SK-N-SH (cell line): ENCODE results near the gene PITPNB. TPM values are rescaled to one million over a fixed set of nuclear protein-coding genes. Genes with fewer than 3 reads are reported as not detected.

Source experiments
- CTCF ChIA-PET: fragments of 300-600, 350-600 bp; formaldehyde crosslinking; extraction: SDS; loops from one replicate; lab custom pipeline; 2021; lab: Yijun Ruan, JAX
- POLR2A ChIA-PET: fragments of 350-600 bp; sonication (Branson Sonifier 250); formaldehyde crosslinking; extraction: SDS; loops from one replicate; lab custom pipeline; 2020; ENCODE audit warnings: antibody characterized with exemption, inconsistent platforms; lab: Yijun Ruan, JAX
- DNase-seq: peaks from one replicate; pipeline ENCODE4 v3.0.0; 2012
- H2AFZ ChIP-seq: fragments of 200-600 bp; sonication (generic); 2 replicates; pipeline ENCODE4 v1.8.1; 2016; ENCODE audit warnings: antibody characterized with exemption, mild to moderate bottlenecking, low read depth
- H3F3A ChIP-seq: fragments of 200-600 bp; sonication (generic); replicated peaks from 2 replicates; pipeline ENCODE3; 2016; ENCODE audit warnings: antibody characterized with exemption, mild to moderate bottlenecking; ENCODE audit not compliant: insufficient read depth
- H3K27ac ChIP-seq, 2 experiments: fragments of 200-500 bp in 1 of 2; fragments of 200-600 bp in 1 of 2; sonication (Bioruptor generic) in 1 of 2; sonication (generic), shearing (Covaris generic) in 1 of 2; 2 replicates each; pipeline versions ENCODE4 v1.5.1 to v1.6.1; 2014 to 2016; ENCODE audit warnings: low read depth in 2 of 2, inconsistent platforms in 1 of 2, low read length in 1 of 2, mild to moderate bottlenecking in 1 of 2, mixed read lengths in 1 of 2
- H3K27me3 ChIP-seq: fragments of 200-600 bp; sonication (generic), shearing (Covaris generic); 2 replicates; pipeline ENCODE4 v1.6.1; 2016; ENCODE audit warnings: mixed run types; ENCODE audit not compliant: insufficient read depth
- H3K36me3 ChIP-seq, 2 experiments: fragments of 200-500 bp in 1 of 2; fragments of 200-600 bp in 1 of 2; sonication (Bioruptor generic) in 1 of 2; sonication (generic) in 1 of 2; replicated peaks in 1 of 2; 2 replicates each; pipeline versions ENCODE3 to v1.5.1; 2014 to 2016; ENCODE audit warnings: low read length in 1 of 2, mild to moderate bottlenecking in 1 of 2; ENCODE audit not compliant: insufficient read depth in 2 of 2, control insufficient read depth in 1 of 2
- H3K4me1 ChIP-seq, 2 experiments: fragments of 200-500 bp in 1 of 2; fragments of 200-600 bp in 1 of 2; sonication (Bioruptor generic) in 1 of 2; sonication (generic), shearing (Covaris generic) in 1 of 2; 2 replicates each; pipeline versions ENCODE4 v1.5.1 to v1.6.1; 2014 to 2016; ENCODE audit warnings: low read depth in 1 of 2, low read length in 1 of 2, mixed run types in 1 of 2; ENCODE audit not compliant: insufficient read depth in 2 of 2, control insufficient read depth in 1 of 2
- H3K4me2 ChIP-seq: fragments of 200-600 bp; sonication (generic), shearing (Covaris generic); 2 replicates; pipeline ENCODE4 v1.6.1; 2017; ENCODE audit warnings: mixed run types
- H3K4me3 ChIP-seq, 2 experiments: fragments of 200-500 bp in 1 of 2; fragments of 200-600 bp in 1 of 2; sonication (Bioruptor generic) in 1 of 2; sonication (generic), shearing (Covaris generic) in 1 of 2; 2 replicates each; pipeline versions ENCODE4 v1.5.1 to v1.8.1; 2014 to 2016; ENCODE audit warnings: low read depth in 2 of 2, inconsistent platforms in 1 of 2, low read length in 1 of 2, mild to moderate bottlenecking in 1 of 2, mixed read lengths in 1 of 2, moderate library complexity in 1 of 2
- H3K79me2 ChIP-seq: fragments of 200-600 bp; sonication (generic); 2 replicates; pipeline ENCODE4 v1.8.1; 2017; ENCODE audit warnings: mild to moderate bottlenecking; ENCODE audit not compliant: insufficient read depth
- H3K9ac ChIP-seq: fragments of 200-600 bp; sonication (generic); 2 replicates; pipeline ENCODE4 v1.6.1; 2017; ENCODE audit warnings: mixed run types
- H3K9me2 ChIP-seq: fragments of 200-600 bp; sonication (generic); 2 replicates; pipeline ENCODE4 v1.6.1; 2017; ENCODE audit warnings: mixed run types
- H3K9me3 ChIP-seq: fragments of 200-600 bp; sonication (generic); 2 replicates; pipeline ENCODE4 v1.6.1; 2017; ENCODE audit warnings: mixed run types, mild to moderate bottlenecking, moderate library complexity
- H4K20me1 ChIP-seq: fragments of 200-600 bp; sonication (generic); 2 replicates; pipeline ENCODE4 v1.6.1; 2017; ENCODE audit warnings: mild to moderate bottlenecking, mixed run types; ENCODE audit not compliant: insufficient read depth
- CTCF ChIP-seq: fragments of 200-600 bp; sonication (generic); IDR thresholded peaks from 2 replicates; pipeline ENCODE4 v1.6.1; 2017; ENCODE audit warnings: antibody characterized with exemption, mild to moderate bottlenecking, moderate library complexity
- GATA2 ChIP-seq: sonication (generic); formaldehyde crosslinking; IDR thresholded peaks from 2 replicates; pipeline ENCODE4 v1.5.0; 2020; ENCODE audit warnings: mild to moderate bottlenecking, missing genetic modification reagents
- IRF3 ChIP-seq: fragments of 150-350 bp; IDR thresholded peaks from 2 replicates; pipeline ENCODE4 v1.6.1; 2016; ENCODE audit warnings: mild to moderate bottlenecking, low read depth, low read length
- PBX3 ChIP-seq: IDR thresholded peaks from 2 replicates; pipeline ENCODE4; 2012
- POLR2AphosphoS5 ChIP-seq: IDR thresholded peaks from 2 replicates; pipeline ENCODE4 v1.6.1; 2012; ENCODE audit warnings: low read depth, low read length
- RXRA ChIP-seq: IDR thresholded peaks from 2 replicates; pipeline ENCODE4 v1.4.0; 2012; ENCODE audit warnings: low read depth, mild to moderate bottlenecking, borderline replicate concordance
- TEAD4 ChIP-seq: IDR thresholded peaks from 2 replicates; pipeline ENCODE4 v1.4.0; 2012; ENCODE audit warnings: mild to moderate bottlenecking, borderline replicate concordance; ENCODE audit not compliant: insufficient read depth
- USF1 ChIP-seq: IDR thresholded peaks from 2 replicates; pipeline ENCODE4 v1.4.0; 2012; ENCODE audit warnings: low read depth, borderline replicate concordance
- USF2 ChIP-seq: fragments of 150-350 bp; IDR thresholded peaks from 2 replicates; pipeline ENCODE4 v1.6.1; 2017; ENCODE audit warnings: antibody characterized with exemption, low read length, low read depth, borderline replicate concordance
- ZBTB33 ChIP-seq: IDR thresholded peaks from 2 replicates; pipeline ENCODE4 v1.4.0; 2012; ENCODE audit warnings: low read depth, borderline replicate concordance
- WGBS: methylation state at CpG from one replicate; pipeline ENCODE4 v1.1.6; 2017; ENCODE audit warnings: low lambda C conversion rate; 5-methylcytosine and 5-hydroxymethylcytosine counted together
- polyA plus RNA-seq, 3 experiments: library from polyadenylated mRNA; depleted of rRNA; stranded (reverse); fragments of >200 nt; gene quantifications; 2 replicates each; pipeline ENCODE4 v1.2.3, GENCODE V29; 2012

PITPNB gene
- polyA plus RNA-seq, 1 of the 3 experiments (the other 2 are of a cell fraction), result 32.3 TPM

- DNase-seq, result no peak
- no peak overlapping the region for H3K4me2 ChIP-seq
- H3K36me3 ChIP-seq, result peaks cover 0 to 16% of the 10 kb centered on the region in 2 experiments
- no peak overlapping the region for H3K27ac ChIP-seq
- no peaks in the 10 kb centered on the region for H3K9me2 ChIP-seq
- no peak for TF ChIP-seq PBX3
- TF ChIP-seq RXRA, result no peak
- TF ChIP-seq ZBTB33, result no peak
- no peak for TF ChIP-seq GATA2
- TF ChIP-seq TEAD4, result no peak
- TF ChIP-seq USF2, result no peak
- TF ChIP-seq IRF3, result no peak
- no peak for TF ChIP-seq POLR2AphosphoS5
- TF ChIP-seq USF1, result no peak
- TF ChIP-seq CTCF, result no peak
- H2AFZ ChIP-seq, result no peak overlapping the region
- no peaks in the 10 kb centered on the region for H3K79me2 ChIP-seq
- no peak overlapping the region for H3K4me3 ChIP-seq
- WGBS, result 94% methylated on average over 14 of the region's 15 CpGs
- peaks cover 2% of the 10 kb centered on the region for H3F3A ChIP-seq
- no peaks in the 10 kb centered on the region for H3K27me3 ChIP-seq
- H3K9me3 ChIP-seq, result no peaks in the 10 kb centered on the region
- CTCF ChIA-PET, result no interaction called here
- POLR2A ChIA-PET, result interaction anchor here (0.5 kb wide), 1 partner anchor 29 kb away, joined by 3 read pairs; no protein-coding TSS in a partner anchor
- no peak overlapping the region for H3K9ac ChIP-seq
- no peaks in the 10 kb centered on the region for H4K20me1 ChIP-seq
- peaks cover 5 to 7% of the 10 kb centered on the region in 2 experiments; a peak in 3 of 4 replicates for H3K4me1 ChIP-seq
These were observed 47.4 kb upstream of the PITPNB start for GRCh38 chr22:27966168-27967064.
